GM12878 (cell line): ENCODE measurements around the gene MISP3.

Experiments
- CEBPB ChIP-seq, 2 experiments: fragments of 150-350 bp in 1 of 2; IDR thresholded peaks; 2 replicates each; pipeline ENCODE4 v1.6.1; 2012 to 2014; ENCODE audit warnings: low read depth in 2 of 2, low read length in 2 of 2, borderline replicate concordance in 1 of 2, inconsistent platforms in 1 of 2
- CTCF ChIP-seq, 3 experiments: IDR thresholded peaks in 2 of 3; conservative IDR thresholded peaks in 1 of 3; 2 replicates each; pipeline ENCODE4 v1.5.1; 2011; ENCODE audit warnings: low read depth in 3 of 3, low read length in 3 of 3, mild to moderate bottlenecking in 3 of 3, control low read depth in 2 of 3, moderate library complexity in 2 of 3, inconsistent platforms in 1 of 3, mixed read lengths in 1 of 3; ENCODE audit not compliant: control insufficient read depth in 2 of 3, insufficient read depth in 1 of 3; ENCODE audit errors: extremely low read depth in 1 of 3
- HDGF ChIP-seq: fragments of 450-650 bp; IDR thresholded peaks from 2 replicates; pipeline ENCODE4 v1.6.1; 2016; ENCODE audit warnings: antibody characterized with exemption
- JUNB ChIP-seq: IDR thresholded peaks from 2 replicates; pipeline ENCODE4 v1.6.1; 2016; ENCODE audit warnings: antibody characterized with exemption, mild to moderate bottlenecking
- MAX ChIP-seq: IDR thresholded peaks from 2 replicates; pipeline ENCODE4 v1.6.1; 2012; ENCODE audit warnings: low read depth, low read length, improper control_type of control experiment
- NFIC ChIP-seq: IDR thresholded peaks from 2 replicates; pipeline ENCODE4 v1.6.1; 2012; ENCODE audit warnings: low read depth, mild to moderate bottlenecking, inconsistent platforms, low read length, moderate library complexity
- SMC3 ChIP-seq: IDR thresholded peaks from 2 replicates; pipeline ENCODE4 v1.6.1; 2011; ENCODE audit warnings: low read length, improper control_type of control experiment, borderline replicate concordance
- ZNF274 ChIP-seq: IDR thresholded peaks from one replicate; pipeline ENCODE4 v1.8.0; 2011; ENCODE audit not compliant: insufficient read length, insufficient read depth
- ZNF687 ChIP-seq: fragments of 450-650 bp; IDR thresholded peaks from 2 replicates; pipeline ENCODE4 v1.6.1; 2017; ENCODE audit warnings: mild to moderate bottlenecking, moderate library complexity
- ZZZ3 ChIP-seq: IDR thresholded peaks from 2 replicates; pipeline ENCODE4 v1.6.1; 2011; ENCODE audit warnings: low read depth; ENCODE audit not compliant: control insufficient read depth, insufficient read length

GRCh38 chr19:14072535-14073260 is at the start of gene MISP3:
- TF ChIP-seq ZNF687 (no peak), ZZZ3 (no peak), HDGF (no peak), CEBPB (IDR thresholded peaks at IDR 0.05; ENCODE audit: borderline replicate concordance in 1 of 2, low read depth in 2 of 2, low read length in 2 of 2) (no peak), ZNF274 (no peak), MAX (no peak), JUNB (no peak), NFIC (no peak), SMC3 (no peak), CTCF (IDR thresholded peaks at IDR 0.05 in 2 of 3, conservative IDR thresholded peaks at IDR 0.05 in 1 of 3; ENCODE audit: control insufficient read depth in 2 of 3, extremely low read depth in 1 of 3, insufficient read depth in 1 of 3, low read depth in 3 of 3, low read length in 3 of 3) (no peak)
